ENCODE results near the gene SDC1.

The SDC1 gene

DNA sequence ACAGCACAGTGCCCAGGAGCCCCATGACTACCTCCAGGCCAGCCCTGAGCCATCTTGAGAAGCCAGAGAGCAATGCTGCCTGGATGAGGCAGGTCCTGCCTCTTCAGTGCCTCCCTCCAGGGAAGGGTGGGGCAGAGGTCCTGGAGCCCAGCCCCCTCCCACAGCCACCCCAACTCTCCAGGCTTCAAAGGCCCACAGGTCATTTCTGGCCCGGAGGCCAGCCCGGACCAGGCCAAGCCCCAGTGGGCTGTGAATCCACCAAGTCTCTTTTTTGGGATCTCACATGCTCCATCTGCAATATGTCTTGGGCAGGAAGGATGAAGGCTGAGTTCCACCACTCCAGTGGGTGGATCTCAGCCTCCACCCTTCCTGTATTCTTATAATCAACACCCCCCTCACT is 36.7 kb downstream of the SDC1 start:
- H3K4me3 ChIP-seq (ENCODE audit: control insufficient read depth, low read depth, low read length), result no peak overlapping the region
- DNase-seq (ENCODE audit: low read depth), result no peak
- TF ChIP-seq, protein P1, sequence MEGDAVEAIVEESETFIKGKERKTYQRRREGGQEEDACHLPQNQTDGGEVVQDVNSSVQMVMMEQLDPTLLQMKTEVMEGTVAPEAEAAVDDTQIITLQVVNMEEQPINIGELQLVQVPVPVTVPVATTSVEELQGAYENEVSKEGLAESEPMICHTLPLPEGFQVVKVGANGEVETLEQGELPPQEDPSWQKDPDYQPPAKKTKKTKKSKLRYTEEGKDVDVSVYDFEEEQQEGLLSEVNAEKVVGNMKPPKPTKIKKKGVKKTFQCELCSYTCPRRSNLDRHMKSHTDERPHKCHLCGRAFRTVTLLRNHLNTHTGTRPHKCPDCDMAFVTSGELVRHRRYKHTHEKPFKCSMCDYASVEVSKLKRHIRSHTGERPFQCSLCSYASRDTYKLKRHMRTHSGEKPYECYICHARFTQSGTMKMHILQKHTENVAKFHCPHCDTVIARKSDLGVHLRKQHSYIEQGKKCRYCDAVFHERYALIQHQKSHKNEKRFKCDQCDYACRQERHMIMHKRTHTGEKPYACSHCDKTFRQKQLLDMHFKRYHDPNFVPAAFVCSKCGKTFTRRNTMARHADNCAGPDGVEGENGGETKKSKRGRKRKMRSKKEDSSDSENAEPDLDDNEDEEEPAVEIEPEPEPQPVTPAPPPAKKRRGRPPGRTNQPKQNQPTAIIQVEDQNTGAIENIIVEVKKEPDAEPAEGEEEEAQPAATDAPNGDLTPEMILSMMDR (conservative IDR thresholded peaks at IDR 0.05; ENCODE audit: control insufficient read depth, insufficient read depth, low read depth, low read length), result no peak

DNA sequence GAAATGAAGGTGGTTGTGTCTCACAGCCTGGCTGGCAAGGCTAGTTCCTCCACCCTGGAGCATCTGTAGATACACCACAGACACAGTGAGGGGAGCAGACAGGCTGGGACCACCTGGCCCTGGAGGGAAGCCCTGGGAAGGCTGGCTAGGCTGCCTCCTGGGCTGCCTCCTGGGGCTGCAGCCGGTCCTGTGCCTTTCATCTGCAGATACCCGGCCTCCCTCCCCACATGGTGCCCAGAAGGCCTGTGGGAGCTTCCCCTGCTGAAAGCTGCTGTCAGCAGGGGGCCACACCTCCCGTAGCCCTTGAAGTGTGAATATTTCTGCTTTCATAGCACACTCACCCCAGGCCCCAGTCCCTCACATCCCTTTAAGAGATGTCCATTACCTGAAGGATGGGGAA is 37.6 kb downstream of the SDC1 start:
- DNase-seq (ENCODE audit: low read depth), result no peak
- H3K4me3 ChIP-seq (ENCODE audit: control insufficient read depth, low read depth, low read length), result no peak overlapping the region
- TF ChIP-seq, protein P1 (conservative IDR thresholded peaks at IDR 0.05; ENCODE audit: control insufficient read depth, insufficient read depth, low read depth, low read length), result no peak

GRCh38 chr2:20186855-20187187 is 38.1 kb downstream of the SDC1 start:
- TF ChIP-seq, protein P1 (conservative IDR thresholded peaks at IDR 0.05; ENCODE audit: control insufficient read depth, insufficient read depth, low read depth, low read length), result no peak
- no peak for DNase-seq (ENCODE audit: low read depth)
- no peak overlapping the region for H3K4me3 ChIP-seq (ENCODE audit: control insufficient read depth, low read depth, low read length)

GRCh38 chr2:20186078-20186854 is 38.7 kb downstream of the SDC1 start:
- no peak overlapping the region for H3K4me3 ChIP-seq (ENCODE audit: control insufficient read depth, low read depth, low read length)
- TF ChIP-seq, protein P1 (conservative IDR thresholded peaks at IDR 0.05; ENCODE audit: control insufficient read depth, insufficient read depth, low read depth, low read length), result no peak
- DNase-seq (ENCODE audit: low read depth), result peak; percentile 30

GRCh38 chr2:20185176-20186022 is 39.5 kb downstream of the SDC1 start:
- H3K4me3 ChIP-seq (ENCODE audit: control insufficient read depth, low read depth, low read length), result no peak overlapping the region
- no peak for DNase-seq (ENCODE audit: low read depth)
- TF ChIP-seq, protein P1 (conservative IDR thresholded peaks at IDR 0.05; ENCODE audit: control insufficient read depth, insufficient read depth, low read depth, low read length), result no peak

- TF ChIP-seq, protein P1 (conservative IDR thresholded peaks at IDR 0.05; ENCODE audit: control insufficient read depth, insufficient read depth, low read depth, low read length), result no peak
- peak; percentile 45 for DNase-seq (ENCODE audit: low read depth)
- H3K4me3 ChIP-seq (ENCODE audit: control insufficient read depth, low read depth, low read length), result no peak overlapping the region
Measured at GRCh38 chr2:20184067-20184938, 40.6 kb downstream of the SDC1 start.

All from fibroblast of mammary gland (primary cell).